Spleen (tissue), 7 donors: ENCODE measurements around the gene MMP23B.

ENCODE experiments used
- POLR2A ChIP-seq, 3 donors: fragments of 450-650 bp; IDR thresholded peaks; one replicate each; pipeline ENCODE4 v1.5.1; 2017; ENCODE audit warnings: antibody characterized with exemption in 3 of 3, mild to moderate bottlenecking in 1 of 3
- POLR2AphosphoS5 ChIP-seq, 3 donors: sonication (generic); formaldehyde crosslinking; IDR thresholded peaks; one replicate each; pipeline ENCODE4 v1.5.1; 2017; ENCODE audit warnings: antibody characterized with exemption in 3 of 3
- TF ChIP-seq, protein P1 (sequence below), 11 experiments: fragments of 200-600 bp in 7 of 11; fragments of 450-650 bp in 4 of 11; sonication (generic) in 4 of 11; IDR thresholded peaks in 8 of 11; conservative IDR thresholded peaks in 3 of 11; 1 replicate in 7 of 11; 2 replicates in 4 of 11; pipeline versions ENCODE4 v1.4.0 to v1.8.0; 2016 to 2021; ENCODE audit warnings: antibody characterized with exemption in 11 of 11, inconsistent platforms in 4 of 11, mild to moderate bottlenecking in 1 of 11
- donor health status: DM: no; HTN: no; CAD: no; lungs with moderate emphysema.
- donor health status: DM: no; HTN: no; CAD: no.
- donor health status: DM: no; HTN: no; CAD: no.

DNA sequence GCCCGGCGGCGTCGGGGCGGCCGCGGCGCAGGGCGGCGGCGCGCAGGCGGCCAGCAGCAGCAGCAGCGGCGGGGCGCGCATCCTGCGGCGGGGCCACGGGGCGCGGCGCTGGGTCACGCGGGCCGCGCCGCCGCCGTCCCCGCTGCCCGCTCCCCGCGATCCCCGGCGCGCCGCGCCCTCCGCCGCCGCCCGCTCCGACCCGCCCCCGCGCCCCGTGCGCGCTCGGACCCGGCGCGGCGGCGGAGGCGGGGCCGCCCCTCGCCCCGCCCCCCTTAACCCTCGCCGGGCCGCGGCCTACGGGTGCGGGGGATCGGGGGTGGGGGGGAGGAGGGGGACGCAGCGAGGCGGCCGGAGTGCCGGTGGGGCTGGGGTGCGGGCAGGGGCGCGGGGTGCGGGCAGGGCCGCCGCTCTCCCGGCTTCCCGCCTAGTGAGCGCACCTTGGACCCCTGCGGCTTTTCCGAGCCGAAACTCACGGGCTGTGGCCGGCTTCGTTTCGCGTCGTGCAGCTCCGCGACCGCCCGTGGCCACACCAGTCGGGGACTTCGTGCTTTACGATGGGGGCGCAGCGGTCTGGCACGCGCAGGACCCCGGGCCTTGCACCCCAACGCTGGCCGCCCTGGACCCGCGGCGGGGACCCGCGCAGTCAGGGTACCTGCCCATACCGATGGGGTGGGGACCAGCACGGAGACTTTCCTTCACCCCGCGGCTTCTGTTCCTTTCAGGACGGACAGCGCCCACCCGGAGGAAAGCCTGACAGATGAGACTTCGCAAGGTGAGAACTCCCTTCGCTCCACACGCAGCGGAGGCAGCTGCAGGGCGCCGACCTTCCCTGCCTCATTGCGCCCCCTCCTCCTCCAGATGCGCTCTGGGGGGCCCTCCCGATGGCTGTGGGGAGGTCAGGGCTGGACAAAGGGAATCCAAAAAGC is 31.8 kb upstream of the MMP23B start, which contains the start of gene FNDC10:
- no peak for TF ChIP-seq POLR2A (IDR thresholded peaks at IDR 0.05)
- TF ChIP-seq, protein P1, sequence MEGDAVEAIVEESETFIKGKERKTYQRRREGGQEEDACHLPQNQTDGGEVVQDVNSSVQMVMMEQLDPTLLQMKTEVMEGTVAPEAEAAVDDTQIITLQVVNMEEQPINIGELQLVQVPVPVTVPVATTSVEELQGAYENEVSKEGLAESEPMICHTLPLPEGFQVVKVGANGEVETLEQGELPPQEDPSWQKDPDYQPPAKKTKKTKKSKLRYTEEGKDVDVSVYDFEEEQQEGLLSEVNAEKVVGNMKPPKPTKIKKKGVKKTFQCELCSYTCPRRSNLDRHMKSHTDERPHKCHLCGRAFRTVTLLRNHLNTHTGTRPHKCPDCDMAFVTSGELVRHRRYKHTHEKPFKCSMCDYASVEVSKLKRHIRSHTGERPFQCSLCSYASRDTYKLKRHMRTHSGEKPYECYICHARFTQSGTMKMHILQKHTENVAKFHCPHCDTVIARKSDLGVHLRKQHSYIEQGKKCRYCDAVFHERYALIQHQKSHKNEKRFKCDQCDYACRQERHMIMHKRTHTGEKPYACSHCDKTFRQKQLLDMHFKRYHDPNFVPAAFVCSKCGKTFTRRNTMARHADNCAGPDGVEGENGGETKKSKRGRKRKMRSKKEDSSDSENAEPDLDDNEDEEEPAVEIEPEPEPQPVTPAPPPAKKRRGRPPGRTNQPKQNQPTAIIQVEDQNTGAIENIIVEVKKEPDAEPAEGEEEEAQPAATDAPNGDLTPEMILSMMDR (IDR thresholded peaks at IDR 0.05 in 8 of 11, conservative IDR thresholded peaks at IDR 0.05 in 3 of 11), result no peak
- TF ChIP-seq POLR2AphosphoS5 (IDR thresholded peaks at IDR 0.05), result no peak
